Measurements from ENCODE around the gene BCL2A1. TPM values are rescaled to one million over a fixed set of nuclear protein-coding genes. Genes with fewer than 3 reads are reported as not detected.
"Not testable (repeated sequence)": the region's sequence is repeated elsewhere in the genome, so short reads cannot be mapped to it uniquely, and the experiment has no call there.

Gene BCL2A1
- polyA plus RNA-seq, 1 experiment = 2.9 TPM

DNA sequence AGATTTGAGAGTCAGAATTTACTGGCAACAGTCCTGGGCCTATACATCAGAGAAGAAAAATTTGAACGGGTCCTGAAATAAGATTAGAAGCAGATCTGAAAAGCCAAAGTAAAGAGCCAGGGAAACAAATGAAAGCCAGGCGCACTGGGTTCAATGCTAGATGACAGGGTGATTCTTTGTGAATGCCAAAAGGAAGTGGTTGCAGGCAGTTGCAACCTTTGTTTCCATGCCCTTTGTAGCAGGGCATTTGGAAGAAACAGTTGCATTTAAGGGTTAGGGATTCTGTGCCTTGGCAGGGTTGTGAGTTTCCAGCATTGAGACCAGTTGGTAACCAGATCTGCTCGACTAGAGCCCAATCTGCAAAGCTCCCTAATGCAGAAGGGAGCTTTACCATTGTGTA is 37.8 kb downstream of the BCL2A1 start:
- ChIA-PET POLR2A (no interaction called here), CTCF (interaction anchor here (0.9 kb wide), 1 partner anchor 80 kb away, joined by 3 read pairs; no protein-coding TSS in a partner anchor)
- TF ChIP-seq CTCF (IDR thresholded peaks at IDR 0.05; ENCODE audit: low read depth, low read length) = no peak
- Histone ChIP-seq H3K27ac (ENCODE audit: low read depth, low read length) (no peak overlapping the region), H3K27me3 (ENCODE audit: control insufficient read depth, insufficient read depth, low read length) (peaks cover 4% of the 10 kb centered on the region), H3K4me3 (ENCODE audit: low read depth, low read length) (no peak overlapping the region), H3K9me3 (ENCODE audit: control insufficient read depth, insufficient read depth, low read length) (no peaks in the 10 kb centered on the region)
- no peak for DNase-seq (ENCODE audit: low read depth, low spot score)

DNA sequence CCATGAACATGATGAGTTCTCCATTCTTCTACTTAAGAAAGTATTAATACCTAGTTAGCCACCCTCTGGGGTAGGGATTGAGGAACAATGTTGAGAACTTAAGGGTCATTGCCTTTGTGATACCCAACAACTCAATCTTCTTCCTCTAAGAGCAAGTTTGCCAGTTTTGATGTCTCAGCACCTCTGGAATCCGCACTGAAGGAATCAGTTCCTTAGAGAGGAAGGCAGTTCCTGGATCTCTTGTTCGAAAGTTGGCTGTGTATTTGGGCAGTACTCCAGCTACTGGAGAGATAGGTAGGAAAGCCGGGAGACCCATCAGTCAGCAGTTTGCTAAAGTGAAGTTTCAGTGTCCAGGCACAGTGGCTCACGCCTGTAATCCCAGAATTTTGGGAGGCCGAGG is 38.5 kb downstream of the BCL2A1 start:
- CTCF ChIA-PET = no interaction called here
- Histone ChIP-seq H3K4me3 (ENCODE audit: low read depth, low read length) (no peak overlapping the region), H3K9me3 (ENCODE audit: control insufficient read depth, insufficient read depth, low read length) (no peaks in the 10 kb centered on the region), H3K27me3 (ENCODE audit: control insufficient read depth, insufficient read depth, low read length) (peaks cover 4% of the 10 kb centered on the region), H3K27ac (ENCODE audit: low read depth, low read length) (no peak overlapping the region)
- no peak for DNase-seq (ENCODE audit: low read depth, low spot score)
- POLR2A ChIA-PET = interaction anchor here (1.0 kb wide), 1 partner anchor 9 kb away, joined by 4 read pairs; no protein-coding TSS in a partner anchor
- no peak for TF ChIP-seq CTCF (IDR thresholded peaks at IDR 0.05; ENCODE audit: low read depth, low read length)

DNA sequence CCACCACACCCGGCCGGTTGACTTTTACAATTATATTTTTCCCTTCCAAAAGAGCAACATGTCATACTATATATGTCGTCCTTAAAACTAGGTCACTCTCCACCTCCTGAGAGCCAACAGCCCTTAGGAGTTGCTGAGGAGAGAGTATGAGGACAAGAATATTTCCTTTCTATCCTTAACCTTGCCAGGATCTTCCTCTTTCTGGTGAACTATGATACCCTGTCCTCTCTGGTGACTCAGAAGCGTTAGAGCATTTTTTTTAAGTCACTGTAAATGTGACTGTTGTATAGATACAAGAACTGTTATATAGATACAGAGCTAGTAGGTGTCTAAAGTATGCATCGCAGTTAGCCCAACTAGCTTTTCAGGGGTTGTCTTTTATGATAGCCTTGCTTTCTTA is 40.5 kb downstream of the BCL2A1 start:
- CTCF ChIA-PET = no interaction called here
- no peak for TF ChIP-seq CTCF (IDR thresholded peaks at IDR 0.05; ENCODE audit: low read depth, low read length)
- DNase-seq (ENCODE audit: low read depth, low spot score) = no peak
- POLR2A ChIA-PET = no interaction called here
- Histone ChIP-seq H3K27ac (ENCODE audit: low read depth, low read length) (no peak overlapping the region), H3K4me3 (ENCODE audit: low read depth, low read length) (no peak overlapping the region), H3K9me3 (ENCODE audit: control insufficient read depth, insufficient read depth, low read length) (peaks cover 5% of the 10 kb centered on the region; the same call in 1 of the 2 replicates), H3K27me3 (ENCODE audit: control insufficient read depth, insufficient read depth, low read length) (peaks cover 4% of the 10 kb centered on the region)

- CTCF ChIA-PET = no interaction called here
- Histone ChIP-seq H3K27ac (ENCODE audit: low read depth, low read length) (no peak overlapping the region), H3K9me3 (ENCODE audit: control insufficient read depth, insufficient read depth, low read length) (peaks cover 11% of the 10 kb centered on the region; the same call in 1 of the 2 replicates), H3K27me3 (ENCODE audit: control insufficient read depth, insufficient read depth, low read length) (peaks cover 4% of the 10 kb centered on the region), H3K4me3 (ENCODE audit: low read depth, low read length) (no peak overlapping the region)
- POLR2A ChIA-PET = no interaction called here
- no peak for TF ChIP-seq CTCF (IDR thresholded peaks at IDR 0.05; ENCODE audit: low read depth, low read length)
- DNase-seq (ENCODE audit: low read depth, low spot score) = no peak
Measured at GRCh38 chr15:79929412-79929811, 41.6 kb downstream of the BCL2A1 start.

GRCh38 chr15:79926116-79926515 is 44.9 kb downstream of the BCL2A1 start:
- DNase-seq (ENCODE audit: low read depth, low spot score); H3K27me3 ChIP-seq (ENCODE audit: control insufficient read depth, insufficient read depth, low read length); H3K4me3 ChIP-seq (ENCODE audit: low read depth, low read length); POLR2A ChIA-PET; H3K27ac ChIP-seq (ENCODE audit: low read depth, low read length); CTCF ChIA-PET: not testable (repeated sequence)
- H3K9me3 ChIP-seq (ENCODE audit: control insufficient read depth, insufficient read depth, low read length) = peaks cover 22% of the 10 kb centered on the region

- Histone ChIP-seq H3K4me3 (ENCODE audit: low read depth, low read length) (peak overlapping the region; percentile 88), H3K9me3 (ENCODE audit: control insufficient read depth, insufficient read depth, low read length) (peaks cover 36% of the 10 kb centered on the region), H3K27me3 (ENCODE audit: control insufficient read depth, insufficient read depth, low read length) (peaks cover under 1% of the 10 kb centered on the region), H3K27ac (ENCODE audit: low read depth, low read length) (peak overlapping the region; percentile 90)
- no peak for DNase-seq (ENCODE audit: low read depth, low spot score)
- ChIA-PET CTCF (no interaction called here), POLR2A (no interaction called here)
- TF ChIP-seq CTCF (IDR thresholded peaks at IDR 0.05; ENCODE audit: low read depth, low read length) = no peak
Measured at GRCh38 chr15:79924379-79924778, 46.6 kb downstream of the BCL2A1 start.

Measured in AG04450 (cell line).